Umbilical cord (tissue), 2 donors: ENCODE measurements around the gene NRBF2. TPM values are rescaled to one million over a fixed set of nuclear protein-coding genes. Genes with fewer than 3 reads are reported as not detected.
"Not testable (repeated sequence)": the region's sequence is repeated elsewhere in the genome, so short reads cannot be mapped to it uniquely, and the experiment has no call there.

Experiments
- DNase-seq: peaks from one replicate; pipeline ENCODE4 v3.0.0-alpha.2; 2015; ENCODE audit warnings: low spot score
- total RNA-seq: library from RNA; depleted of rRNA; stranded (reverse); fragments of >200 nt; gene quantifications from one replicate; pipeline ENCODE4 v1.2.3, GENCODE V29; 2014; ENCODE audit warnings: low replicate concordance; ENCODE audit not compliant: insufficient read depth

Gene NRBF2
- 23.1 TPM for total RNA-seq

DNA sequence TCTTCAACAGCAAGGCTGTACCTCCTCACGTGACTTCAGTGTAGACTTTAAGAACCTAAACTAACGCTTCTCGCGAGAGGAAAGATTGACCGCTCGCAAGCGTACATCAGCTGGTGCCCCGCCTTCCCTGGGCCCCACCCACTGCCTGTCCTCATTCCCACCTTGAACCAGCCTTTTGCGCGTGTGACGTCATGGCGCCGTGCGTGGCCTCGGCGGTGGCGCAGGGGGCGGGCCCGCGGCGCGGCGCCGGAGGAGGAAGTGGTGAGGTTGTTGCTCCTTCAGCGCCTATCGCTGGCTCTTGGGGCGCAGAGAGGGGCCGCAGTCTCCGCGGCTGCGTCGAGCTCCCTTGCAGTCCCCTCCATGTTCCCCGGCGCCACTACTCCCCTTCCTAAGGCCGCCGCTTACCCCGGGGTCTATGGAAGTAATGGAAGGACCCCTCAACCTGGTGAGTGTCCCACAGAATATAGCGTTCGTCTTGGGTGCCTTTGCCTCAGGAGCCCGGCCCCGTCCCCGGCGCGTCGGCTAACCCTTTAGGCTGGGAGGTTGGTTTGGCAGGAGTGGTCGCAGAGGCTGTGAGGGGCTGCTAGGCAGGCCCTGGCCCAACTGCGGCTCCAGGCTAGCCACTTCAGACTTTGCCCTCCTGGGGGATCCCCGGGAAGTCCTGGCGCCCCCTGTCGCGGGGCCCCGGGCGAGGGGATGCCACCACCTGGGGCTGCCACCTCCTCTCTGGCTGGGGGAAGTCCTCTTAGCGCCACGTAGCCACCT is at the start of gene NRBF2:
NRBF2 (plus strand) TSS at position 273 of the 765 bp plus-strand sequence; CDS start at position 416, 143 bp downstream.
- DNase-seq: peak; percentile 99

GRCh38 chr10:63083406-63083805 is 49.7 kb upstream of the NRBF2 start:
- DNase-seq: not testable (repeated sequence)

DNA sequence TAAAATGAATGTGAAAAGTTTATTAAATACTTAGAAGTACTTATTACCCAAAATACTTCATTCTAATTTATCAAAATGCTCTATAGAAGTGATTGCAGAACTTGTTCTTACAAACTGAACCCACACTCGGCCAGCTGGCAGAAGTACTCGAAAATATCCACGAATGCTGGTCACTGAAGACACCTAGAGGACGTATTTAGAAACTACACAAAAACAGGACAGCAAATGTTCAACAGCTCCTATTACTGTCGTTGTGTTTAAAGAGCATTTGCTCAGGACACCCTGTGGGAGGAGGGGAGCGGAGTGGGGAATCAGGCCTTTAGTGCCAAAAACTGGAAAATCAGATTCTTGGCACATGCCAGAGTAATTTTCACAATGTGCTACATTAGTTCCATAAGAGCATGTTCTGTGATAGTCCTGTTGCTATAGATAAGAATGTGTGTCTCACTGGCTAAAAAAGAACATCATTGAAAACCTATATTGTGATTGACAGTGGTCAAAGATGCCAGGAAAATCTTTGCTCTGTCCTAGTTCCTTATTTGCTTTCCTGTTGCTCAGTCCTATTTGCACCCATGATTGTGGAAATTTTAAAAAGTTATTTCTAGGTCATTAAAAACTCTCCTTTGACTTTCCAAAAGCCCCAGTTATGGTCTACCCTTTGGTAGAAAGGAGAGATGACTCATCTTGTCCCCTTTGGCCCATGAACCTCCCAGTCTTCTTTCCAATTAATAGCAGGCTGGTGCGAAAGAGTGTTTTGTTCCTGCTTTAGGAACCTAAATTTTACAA is 49.0 kb upstream of the NRBF2 start:
- peak; percentile 84 for DNase-seq

DNA sequence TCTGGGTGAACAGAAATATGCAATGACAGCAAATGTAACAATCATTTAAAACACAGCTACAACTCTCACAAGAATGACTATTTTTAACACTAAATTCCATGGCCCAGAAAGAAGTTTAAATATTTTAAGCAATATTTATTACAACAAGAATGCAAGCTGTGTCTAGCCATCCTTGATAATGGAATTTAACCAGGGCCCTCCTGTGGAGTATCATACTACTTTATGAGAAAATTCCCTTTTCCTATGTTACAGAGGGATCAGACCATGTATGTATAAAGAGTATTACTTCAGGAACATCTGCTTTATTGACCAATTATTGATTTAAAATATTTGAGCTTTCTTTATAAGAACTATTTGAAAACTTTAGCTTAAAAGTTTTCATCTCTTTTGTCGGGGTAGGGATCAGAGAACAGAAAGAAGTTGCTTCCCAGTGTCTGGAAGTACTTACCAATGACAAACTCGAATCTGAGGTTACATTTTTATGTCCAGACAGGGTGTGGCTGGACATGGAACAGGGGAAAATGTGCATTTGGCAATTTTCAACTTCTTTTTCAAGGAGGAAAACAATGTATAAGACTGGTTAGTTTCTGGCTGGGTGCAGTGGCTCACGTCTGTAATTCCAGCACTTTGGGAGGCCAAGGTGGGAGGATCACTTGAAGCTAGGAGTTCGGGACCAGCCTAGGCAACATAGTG is 48.3 kb upstream of the NRBF2 start:
- peak; percentile 14 for DNase-seq

GRCh38 chr10:63093227-63093626 is 39.9 kb upstream of the NRBF2 start:
- no peak for DNase-seq

- DNase-seq: no peak
Observed at GRCh38 chr10:63094405-63094804, 38.7 kb upstream of the NRBF2 start.

DNA sequence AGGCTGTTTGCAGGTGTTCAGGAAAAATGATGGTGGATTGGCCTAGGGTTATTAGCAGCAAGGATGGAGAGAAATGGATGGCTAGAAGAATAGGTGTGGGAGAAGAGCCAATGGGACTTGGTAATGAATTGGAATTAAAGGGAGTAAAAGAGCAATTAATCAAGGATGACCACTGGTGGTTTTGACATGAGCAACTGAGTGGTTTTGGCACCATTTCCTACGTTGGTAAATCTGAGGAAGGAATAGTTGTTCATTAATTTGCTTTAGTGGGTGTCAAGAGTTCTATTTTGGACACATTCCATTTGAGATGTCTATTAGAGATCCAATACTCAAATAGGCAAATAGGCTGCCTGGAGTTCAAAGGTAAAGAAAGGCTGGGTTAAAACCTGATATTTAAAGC is 38.2 kb upstream of the NRBF2 start:
- DNase-seq: no peak

GRCh38 chr10:63099734-63100133 is 33.4 kb upstream of the NRBF2 start:
- no peak for DNase-seq

GRCh38 chr10:63101091-63101490 is 32.0 kb upstream of the NRBF2 start:
- DNase-seq: not testable (repeated sequence)

DNA sequence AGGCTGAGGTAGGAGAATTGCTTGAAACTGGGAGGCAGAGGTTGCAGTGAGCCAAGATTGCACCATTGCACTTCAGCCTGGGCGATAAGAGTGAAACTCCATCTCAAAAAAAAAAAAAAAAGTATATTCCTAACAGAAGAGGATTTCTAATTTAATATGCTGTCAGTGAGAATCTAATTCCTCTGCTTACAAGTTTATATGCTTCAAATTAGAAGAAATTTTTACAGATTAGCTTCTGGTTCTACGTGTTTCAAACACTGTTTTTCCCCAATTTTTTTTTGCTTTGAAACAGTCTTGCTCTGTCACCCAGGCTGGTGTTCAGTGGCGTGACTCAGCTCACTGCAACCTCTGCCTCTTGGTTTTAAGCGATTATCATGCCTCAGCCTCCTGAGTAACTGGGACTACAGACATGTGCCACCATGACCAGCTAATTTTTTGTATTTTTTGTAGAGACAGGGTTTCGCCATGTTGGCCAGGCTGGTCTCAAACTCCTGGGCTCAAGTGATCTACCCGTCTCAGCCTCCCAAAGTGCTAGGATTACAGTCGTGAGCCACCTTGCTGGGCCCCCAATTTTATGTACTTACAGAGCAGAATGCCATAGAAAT is 30.7 kb upstream of the NRBF2 start:
- DNase-seq: not testable (repeated sequence)

GRCh38 chr10:63103178-63103577 is 29.9 kb upstream of the NRBF2 start:
- not testable (repeated sequence) for DNase-seq

- no peak for DNase-seq
Observed at GRCh38 chr10:63103971-63104409, 29.1 kb upstream of the NRBF2 start.

DNA sequence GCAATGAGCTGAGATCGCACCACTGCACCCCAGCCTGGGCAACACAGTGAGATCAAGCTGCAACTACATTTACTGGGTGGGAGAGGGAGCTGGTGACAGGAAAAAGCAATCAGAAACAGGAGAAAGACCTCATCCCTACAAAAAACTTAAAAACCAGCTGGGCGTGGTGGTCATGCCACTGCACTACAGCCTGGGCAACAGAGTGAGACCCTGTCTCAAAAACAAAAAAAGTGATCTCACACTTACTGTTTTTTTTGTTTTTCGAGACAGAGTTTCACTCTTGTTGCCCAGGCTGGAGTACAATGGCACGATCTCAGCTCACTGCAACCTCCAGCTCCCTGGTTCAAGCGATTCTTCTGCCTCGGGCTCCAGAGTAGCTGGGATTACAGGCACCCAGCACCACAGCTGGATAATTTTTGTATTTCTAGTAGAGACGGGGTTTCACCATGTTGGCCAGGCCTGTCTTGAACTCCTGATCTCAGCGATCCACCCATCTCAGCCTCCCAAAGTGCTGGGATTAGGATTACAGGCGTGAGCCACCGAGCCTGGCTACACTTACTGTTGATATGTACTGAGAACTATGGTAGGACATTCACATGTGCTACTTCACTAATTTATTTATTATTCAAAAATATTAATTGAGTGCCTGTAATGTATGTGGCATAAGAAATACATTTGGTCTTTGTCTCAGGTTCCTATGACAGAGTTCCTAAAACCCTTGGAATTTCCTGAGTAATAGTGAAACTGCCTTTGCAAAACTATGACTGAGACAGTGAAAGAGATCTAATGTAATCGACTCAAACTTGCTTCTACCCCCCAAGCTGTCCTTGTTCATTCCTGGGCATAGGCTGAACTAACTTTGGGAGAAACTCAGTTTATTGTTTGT is 27.7 kb upstream of the NRBF2 start:
- DNase-seq: peak; percentile 61

DNA sequence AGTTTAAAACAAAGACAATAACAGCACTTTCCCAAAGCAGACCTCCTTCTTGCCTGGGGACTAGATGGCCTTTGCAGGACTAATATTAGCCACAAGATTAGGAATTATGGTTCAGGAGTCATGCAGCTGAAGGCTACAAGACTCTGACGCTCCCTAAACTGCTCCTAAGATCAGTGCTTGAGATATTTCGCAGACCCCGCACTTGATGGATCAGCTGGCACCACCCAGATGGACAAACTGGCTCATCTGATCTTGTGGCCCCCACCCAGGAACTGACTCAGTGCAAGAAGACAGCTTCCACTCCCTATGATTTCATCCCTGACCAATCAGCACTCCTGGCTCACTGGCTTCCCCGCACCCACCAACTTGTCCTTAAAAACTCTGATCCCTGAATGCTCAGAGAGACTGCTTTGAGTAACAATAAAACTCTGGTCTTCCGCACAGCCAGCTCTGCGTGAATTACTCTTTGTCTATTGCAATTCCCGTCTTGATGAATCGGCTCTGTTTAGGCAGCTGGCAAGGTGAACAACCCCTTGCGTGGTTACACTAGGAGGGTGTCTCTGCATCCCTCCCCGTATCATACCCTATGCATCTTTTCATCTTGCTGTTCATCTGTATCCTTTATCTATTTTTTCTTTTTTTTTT is 26.9 kb upstream of the NRBF2 start:
- peak; percentile 81 for DNase-seq

GRCh38 chr10:63107943-63108437 is 25.1 kb upstream of the NRBF2 start:
- no peak for DNase-seq

GRCh38 chr10:63110940-63111339 is 22.2 kb upstream of the NRBF2 start:
- DNase-seq: no peak

DNA sequence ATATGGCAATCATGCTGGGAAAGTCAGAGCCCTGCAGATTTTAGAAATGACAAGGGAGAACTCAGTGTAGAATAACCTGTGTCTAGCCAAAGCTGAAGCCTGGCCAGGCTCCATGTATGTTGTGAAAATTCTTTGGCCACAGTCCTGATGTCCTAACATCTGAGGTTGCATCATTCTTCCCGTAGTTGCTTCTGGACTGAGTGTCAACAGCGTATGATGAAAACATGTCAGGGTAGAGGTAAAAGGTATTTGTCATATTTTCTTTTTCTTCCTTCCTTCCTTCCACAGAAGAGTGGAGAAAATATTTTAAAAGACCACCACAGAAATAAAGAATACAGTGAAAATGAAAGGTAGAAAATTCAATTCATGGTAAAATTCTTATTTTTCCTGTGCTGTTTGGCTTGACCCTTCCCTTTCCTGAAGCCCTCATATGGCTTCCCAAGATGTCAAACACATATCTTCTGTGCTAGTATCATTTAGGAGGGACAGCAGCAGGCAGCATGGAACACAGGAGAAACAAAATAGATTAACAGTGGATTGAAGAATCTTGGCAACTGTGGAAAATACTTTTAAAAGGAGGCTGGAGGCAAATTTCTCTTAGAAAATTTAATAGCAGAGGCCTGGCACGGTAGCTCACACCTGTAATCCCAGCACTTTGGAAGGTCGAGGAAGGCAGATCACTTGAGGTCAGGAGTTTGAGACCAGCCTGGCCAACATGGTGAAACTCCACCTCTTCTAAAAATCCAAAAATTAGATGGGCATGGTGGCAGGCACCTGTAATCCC is 18.9 kb upstream of the NRBF2 start:
- DNase-seq: peak; percentile 77

DNA sequence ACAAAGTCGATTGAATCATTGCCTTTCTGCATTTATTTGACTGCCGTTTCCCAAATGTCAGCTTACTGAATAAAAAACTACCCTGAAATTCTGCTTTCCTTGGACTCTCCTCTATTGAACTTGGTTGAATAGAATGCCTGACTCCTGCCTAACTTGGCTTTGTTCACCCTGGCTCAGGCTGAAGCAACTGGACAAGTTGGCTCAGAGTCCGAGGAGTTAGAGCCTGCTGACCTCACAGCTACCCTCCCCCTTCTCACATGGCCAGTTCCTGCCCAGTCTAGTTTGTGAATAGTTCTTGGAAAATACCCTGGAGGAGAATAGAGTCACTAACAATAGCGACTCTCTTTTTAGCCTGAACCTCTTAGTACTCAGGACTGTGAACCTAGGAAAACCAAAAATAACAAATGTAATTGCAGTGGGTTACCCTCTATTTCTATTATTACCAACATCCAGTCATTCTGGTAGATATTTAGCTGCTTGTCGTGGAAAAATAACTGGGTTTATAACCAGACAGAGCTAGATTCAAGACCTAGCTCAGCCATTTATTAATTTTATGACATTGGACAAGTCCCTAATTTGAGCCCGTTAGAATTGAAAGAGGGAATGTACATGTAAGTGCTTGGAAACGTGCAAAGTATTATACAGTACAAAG is 17.3 kb upstream of the NRBF2 start:
- peak; percentile 28 for DNase-seq
